Activated T-cell treated with anti-CD3 and anti-CD28 coated beads for 48 hours (primary cell): ENCODE data around the gene ACADS.

Experiments used
- DNase-seq: peaks from one replicate; pipeline ENCODE4 v3.0.0-alpha.2; 2020; ENCODE audit warnings: low read depth

ACADS gene

GRCh38 chr12:120757226-120757742 is 31.7 kb downstream of the ACADS start:
- no peak for DNase-seq

DNA sequence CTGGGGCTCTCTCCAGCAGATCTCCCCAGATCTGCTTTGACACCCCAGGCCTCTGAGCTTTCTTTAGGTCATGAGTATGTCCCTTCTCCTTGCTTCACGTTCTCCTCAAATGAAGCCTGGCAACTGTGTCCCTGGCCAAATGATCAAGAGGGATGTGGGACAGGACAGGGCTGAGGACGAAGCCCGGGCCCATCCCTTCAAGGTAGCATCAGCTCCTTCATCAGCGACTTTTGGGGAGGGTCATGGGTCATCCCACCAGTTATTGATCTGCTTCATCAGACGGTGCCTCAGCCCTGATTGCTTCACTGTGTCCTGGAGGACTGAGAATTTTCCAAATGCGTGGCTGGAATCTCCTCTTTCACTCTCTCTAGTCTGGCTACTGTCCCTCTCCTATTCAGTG is 32.3 kb downstream of the ACADS start:
- DNase-seq, result no peak

GRCh38 chr12:120758798-120759590 is 33.4 kb downstream of the ACADS start:
- no peak for DNase-seq

DNA sequence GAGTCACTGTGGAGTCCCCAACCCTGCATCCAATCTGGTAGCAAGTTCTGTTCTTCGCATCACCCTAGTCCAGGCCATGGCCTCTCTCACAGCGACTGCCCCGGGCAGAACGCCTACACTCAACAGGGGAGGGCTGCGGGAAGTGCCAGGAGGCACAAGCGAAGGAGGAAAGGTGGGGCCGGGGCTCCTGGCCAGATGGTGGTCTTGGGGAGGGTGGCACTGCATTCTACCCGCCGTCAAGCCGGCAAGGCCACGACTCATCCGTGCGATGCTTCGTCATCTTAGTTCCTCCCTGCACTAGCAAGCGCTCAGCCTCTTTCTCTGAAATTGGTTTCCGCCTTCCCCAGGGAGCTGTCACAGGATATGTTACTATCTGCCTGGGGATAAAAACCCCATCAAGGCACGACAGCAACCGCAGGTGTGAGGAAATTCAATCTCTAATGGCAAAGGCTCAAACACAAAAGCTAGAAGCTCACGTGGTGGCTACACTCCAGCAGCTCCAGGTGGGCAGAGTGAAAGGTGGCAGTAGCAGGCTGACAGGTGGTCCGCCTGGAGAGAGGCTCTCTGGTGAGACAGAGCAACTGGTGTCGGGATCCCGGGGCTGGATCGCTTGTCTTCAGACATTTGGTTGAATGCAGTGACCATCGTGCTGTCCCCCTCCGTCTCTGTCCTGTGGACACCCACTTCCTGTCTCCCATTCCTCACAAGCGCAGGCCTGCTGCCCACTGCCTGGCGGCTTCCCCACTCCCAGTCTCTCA is 34.1 kb downstream of the ACADS start:
- no peak for DNase-seq

DNA sequence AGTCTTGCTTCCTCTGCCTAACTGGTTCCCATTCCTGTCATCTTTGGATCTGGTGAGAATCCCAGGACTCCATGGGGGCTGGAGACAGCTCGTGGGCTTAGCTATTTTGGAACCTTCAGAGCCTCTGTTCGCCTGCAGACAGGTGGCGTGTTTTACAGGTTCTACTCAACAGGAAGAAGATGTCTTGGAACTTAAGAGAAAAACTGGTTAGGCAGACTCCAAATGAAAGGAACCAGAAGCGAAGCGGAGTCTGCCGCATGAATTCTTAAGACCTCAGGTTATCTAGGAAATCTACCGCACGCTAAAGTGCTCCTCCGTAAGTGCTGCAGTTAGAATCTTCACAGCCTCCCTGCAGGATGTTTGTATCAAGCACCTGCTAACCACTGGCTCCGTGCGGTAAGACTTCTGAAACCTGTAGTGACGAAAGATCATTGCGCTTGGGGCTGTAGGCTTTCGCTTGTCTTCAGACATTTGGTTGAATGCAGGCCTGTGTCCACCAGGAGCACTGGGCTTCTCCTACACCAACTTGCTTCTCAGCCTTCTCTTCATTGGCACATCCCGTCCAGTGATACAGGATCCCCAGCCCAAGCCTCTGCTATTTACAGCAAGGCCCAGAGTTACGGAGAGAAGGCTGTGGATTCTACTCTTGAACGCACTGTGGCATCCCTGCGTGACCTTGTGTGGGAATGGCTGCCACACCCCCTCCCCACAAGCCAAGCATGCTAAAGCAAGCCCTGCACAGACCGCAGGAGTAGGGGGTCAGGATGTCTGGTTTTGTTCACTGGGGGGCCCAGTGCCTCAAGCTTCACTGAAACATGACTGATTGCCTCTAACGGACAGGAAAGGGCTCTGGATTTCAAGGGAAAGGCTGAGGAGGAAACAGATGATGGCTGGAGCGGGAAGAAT is 35.0 kb downstream of the ACADS start:
- DNase-seq, result no peak

DNA sequence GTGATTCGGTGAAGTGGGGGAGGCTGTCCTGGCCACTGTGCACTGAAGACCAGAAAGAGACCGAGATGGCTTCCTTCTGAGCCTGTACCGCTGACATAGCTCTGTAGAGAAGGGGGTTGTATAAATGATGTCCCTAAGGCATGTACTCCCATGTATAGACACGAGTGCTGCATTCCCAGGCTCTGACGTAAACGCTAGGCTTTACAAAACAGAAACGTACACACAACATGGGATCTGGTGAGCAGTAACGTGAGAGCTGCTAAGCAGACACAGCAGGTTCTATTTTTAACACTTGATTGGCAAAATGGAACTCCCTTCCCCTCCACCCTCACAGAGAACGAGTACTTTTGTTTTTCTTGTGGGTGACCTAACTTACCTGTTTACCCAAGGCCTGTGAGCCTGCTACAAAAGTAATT is 35.9 kb downstream of the ACADS start:
- DNase-seq, result no peak

- no peak for DNase-seq
Observed at GRCh38 chr12:120762086-120762485, 36.5 kb downstream of the ACADS start.

DNA sequence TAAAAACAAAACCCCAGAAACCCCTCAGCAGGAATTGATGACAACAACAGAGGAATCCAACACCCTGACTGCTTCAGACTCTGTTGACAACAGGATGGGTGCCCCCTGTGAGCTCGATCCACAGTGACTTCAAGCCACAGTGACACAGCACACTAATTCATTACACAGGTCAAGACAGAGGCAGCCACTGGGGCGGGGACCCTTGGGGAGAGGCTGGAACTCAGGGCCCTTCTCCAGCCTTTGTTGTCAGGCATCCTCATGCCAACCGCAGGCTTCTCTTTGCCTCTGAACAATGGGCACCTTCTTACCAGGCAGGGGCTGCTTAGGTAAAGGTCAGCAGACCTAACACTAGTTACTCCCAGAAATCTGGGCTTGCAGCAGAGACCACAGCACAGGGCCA is 37.6 kb downstream of the ACADS start:
- no peak for DNase-seq

GRCh38 chr12:120764816-120765215 is 39.2 kb downstream of the ACADS start:
- no peak for DNase-seq

DNA sequence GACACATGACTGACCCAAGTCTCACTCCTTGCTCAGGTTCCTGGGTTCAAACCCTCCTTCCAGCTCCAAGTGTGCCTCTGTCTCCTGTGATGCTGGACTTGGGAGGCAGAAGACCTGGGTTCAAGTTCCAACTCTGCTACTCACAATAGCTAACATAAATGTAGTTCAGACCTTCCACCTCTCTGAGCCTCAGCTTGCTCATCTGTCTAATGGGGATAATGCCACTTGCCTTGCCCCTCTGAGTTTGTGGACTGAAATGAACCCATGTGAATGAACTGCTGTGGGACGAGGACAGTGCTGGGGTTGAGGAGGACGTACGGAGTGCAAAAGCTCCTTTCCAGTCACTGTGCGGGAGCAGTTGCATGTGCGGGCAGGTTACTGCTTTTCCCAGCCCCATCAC is 40.9 kb downstream of the ACADS start:
- no peak for DNase-seq

DNA sequence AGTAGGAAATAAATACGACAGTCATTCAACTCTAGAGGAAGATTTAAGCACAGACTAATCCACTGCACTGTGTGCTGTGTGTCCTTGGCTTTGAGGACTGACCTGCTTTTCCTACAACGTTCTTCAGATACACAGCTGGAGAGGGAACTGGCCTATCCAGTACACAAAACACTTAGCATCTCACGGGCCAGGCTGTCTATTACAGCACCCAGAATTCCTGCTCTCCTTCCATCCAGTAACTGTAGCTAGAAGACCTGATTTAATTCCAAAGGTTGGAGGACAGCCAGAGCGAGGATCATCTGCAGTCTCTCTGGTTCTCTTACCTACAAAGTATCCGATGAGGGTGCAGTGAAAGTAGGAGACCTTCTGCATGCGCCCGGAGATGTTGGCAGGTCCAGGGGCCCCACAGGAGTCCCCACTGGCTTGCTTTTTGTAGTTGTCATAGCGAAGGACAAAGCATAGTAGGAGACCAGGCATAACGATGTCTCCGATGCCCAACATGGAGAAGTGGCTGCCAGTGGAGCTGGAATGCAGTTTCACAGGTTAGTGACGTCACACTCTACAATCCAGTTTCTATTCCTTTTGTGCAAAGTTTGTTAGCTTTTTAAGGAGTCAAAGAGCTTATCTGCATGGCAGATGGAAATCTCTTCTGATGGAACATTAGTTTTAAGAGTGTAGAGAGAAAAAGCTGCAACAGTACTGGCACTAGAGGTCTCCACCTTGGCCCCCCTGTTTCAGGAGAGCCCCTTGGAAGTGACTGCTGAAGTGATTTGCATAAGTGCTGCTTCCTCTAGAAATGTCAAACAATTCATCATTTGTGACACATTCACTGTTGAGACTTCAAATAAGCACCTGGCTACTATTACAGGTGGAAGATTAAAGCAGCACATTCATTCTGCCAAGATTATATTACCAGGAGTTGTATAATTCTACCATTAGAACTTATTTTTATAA is 41.7 kb downstream of the ACADS start:
- DNase-seq, result no peak

DNA sequence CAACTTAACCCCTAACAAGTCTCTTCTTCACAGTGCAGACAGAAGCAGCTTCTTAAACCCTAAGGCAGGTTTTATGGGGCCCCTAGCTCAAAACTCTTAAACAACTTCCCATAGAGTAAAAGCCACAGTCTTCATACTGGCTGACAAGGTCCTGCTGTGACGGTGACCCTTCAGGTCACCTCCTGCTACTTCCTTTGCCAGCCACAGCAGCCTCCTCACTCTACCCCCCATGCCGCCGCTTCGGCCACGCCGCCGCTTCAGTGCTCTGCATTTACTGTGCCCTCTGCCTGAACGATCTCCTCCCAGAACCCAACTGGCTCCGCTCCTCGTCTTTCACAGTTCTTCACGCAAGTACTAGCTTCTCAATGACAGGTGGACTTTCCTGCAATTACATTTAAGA is 45.5 kb downstream of the ACADS start:
- no peak for DNase-seq

DNA sequence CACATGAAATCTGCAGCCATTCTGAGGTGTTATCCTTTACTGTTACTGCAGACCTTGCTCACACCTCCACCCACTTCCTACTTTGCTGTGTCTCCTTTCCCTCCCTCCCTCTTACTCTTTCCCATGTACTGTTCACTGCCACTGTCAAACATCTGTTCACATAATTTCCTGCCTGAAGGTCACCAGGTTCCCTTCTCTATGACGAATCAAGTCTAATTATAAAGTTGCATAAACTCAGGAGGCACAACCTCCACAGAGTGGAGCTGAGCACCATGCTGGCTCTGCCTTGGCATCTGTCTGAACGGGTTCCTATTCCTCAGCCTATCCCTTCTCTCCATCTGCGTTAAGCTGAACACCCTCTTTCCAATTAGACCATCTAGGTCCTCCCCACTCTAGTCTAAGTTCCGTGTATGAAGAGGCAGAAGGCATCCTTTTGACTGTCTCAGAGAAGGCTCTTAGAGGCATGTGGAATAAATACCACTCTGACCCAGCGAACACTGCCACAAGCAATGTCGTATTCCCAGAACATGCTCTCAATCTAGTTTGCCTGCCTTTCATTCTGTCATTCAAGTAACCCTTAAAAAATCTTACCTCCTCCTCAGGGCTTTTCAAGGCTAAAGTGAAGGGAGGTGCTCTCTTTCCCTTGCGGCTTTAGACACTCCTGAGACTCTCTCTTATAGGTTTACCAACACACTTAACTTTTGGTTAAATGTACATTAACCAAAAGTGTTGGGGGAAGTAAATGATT is 48.7 kb downstream of the ACADS start:
- no peak for DNase-seq

DNA sequence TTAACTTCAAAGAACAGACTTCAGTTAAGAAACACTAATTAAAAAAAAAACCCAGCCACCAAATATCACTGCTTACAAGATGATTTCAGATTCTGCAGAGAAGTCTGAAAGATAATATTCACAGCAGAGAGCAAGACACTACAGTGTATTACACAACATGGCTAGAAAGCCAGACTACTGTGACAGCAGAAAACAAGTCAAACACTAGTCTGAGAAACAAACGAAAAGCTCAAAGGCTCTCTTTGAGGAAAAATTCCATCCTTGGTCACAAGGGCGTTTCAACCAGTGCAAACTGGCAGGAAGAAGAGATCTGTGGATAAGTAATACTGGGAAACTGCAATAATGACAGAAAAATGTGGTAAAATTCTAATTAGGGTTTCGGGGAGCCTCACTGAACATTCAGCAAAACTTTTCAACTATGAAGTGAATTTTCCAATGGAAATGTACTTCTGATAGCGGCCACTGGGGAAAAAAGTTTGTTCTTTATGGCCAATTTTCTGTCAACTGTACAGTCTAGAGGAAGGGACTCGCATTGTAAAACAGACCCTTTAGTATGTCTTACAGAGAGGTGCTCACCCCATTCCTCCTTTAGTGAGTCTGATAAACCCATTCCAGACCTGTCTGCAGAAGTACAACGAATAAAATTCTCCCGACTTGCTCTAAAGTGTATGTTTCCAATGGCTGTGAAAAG is 50.4 kb downstream of the ACADS start:
- DNase-seq, result no peak

DNA sequence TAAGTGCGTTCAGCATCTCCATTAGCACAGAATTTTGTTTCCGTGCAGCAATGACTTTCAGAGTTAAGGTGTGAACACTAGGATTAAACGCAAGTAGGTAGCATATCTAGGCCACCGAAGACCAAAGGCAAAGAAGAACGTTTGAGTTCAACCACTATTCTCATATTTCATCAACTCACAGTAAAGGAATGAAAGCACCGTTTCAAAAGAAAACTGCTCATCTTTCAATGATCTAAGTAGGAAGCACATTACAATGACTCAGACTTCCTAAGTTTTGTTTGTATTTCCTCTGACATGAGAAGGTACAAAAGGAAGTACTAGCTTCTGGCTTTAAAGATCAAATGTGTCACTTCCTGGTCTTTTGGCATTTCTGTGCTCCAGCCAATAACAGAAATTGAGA is 57.6 kb downstream of the ACADS start:
- no peak for DNase-seq

- no peak for DNase-seq
Observed at GRCh38 chr12:120784804-120785203, 59.2 kb downstream of the ACADS start.

GRCh38 chr12:120787889-120788288 is 62.3 kb downstream of the ACADS start:
- DNase-seq, result no peak
